DND-41 (cell line): ENCODE results near the gene TMEM51.

Experiments used
- CTCF ChIP-seq: IDR thresholded peaks from 2 replicates; pipeline ENCODE4 v1.5.1; 2012; ENCODE audit warnings: borderline replicate concordance, low read length, moderate library complexity, mild to moderate bottlenecking; ENCODE audit not compliant: poor library complexity, severe bottlenecking; ENCODE audit errors: extremely low read depth
- EZH2 ChIP-seq: IDR thresholded peaks from 3 replicates; pipeline ENCODE4 v1.6.1; 2012; ENCODE audit warnings: borderline replicate concordance, low read depth, mild to moderate bottlenecking, moderate library complexity, low read length, inconsistent platforms; ENCODE audit not compliant: severe bottlenecking

GRCh38 chr1:15123270-15123669 is 30.3 kb upstream of the TMEM51 start:
- no peak for TF ChIP-seq EZH2
- TF ChIP-seq CTCF: no peak
